HCT116 (cell line): ENCODE measurements around the gene ATPAF1. TPM values are rescaled to one million over a fixed set of nuclear protein-coding genes. Genes with fewer than 3 reads are reported as not detected.

Experiments used
- ATAC-seq: fragments of 200-7000 bp; cut with Tn5 transposase; 2 replicates; pipeline ENCODE4 v1.9.1; 2020; ENCODE audit warnings: mild to moderate bottlenecking, moderate library complexity
- BruUV-seq: library from RNA; stranded (reverse); fragments of 400-500 nt; replicated peaks from 2 replicates; lab custom pipeline; 2021; lab: Mats Ljungman, UMichigan
- CTCF ChIA-PET: fragments of 300-600 bp; sonication (Branson Sonifier 250); formaldehyde crosslinking; loops from one replicate; lab custom pipeline; 2021; ENCODE audit warnings: antibody characterized with exemption; lab: Charles Lee
- POLR2A ChIA-PET: fragments of 300-600, 350-600 bp; sonication (Branson Sonifier 250); formaldehyde crosslinking; loops from one replicate; lab custom pipeline; 2021; ENCODE audit warnings: antibody characterized with exemption; lab: Charles Lee
- RAD21 ChIA-PET, 2 experiments: fragments of 300-600 bp; sonication (Branson Sonifier 250); formaldehyde crosslinking; loops; one replicate each; lab custom pipeline; 2023; ENCODE audit warnings: low total read pairs in 2 of 2; ENCODE audit not compliant: uncharacterized antibody in 2 of 2, unreplicated experiment in 2 of 2, low non-redundant PET in 1 of 2; lab: Charles Lee
- DNase-seq: peaks from one replicate; pipeline ENCODE4 v3.0.0-alpha.2; 2010; ENCODE audit warnings: low read depth, low spot score
- H2AFZ ChIP-seq: fragments of 200-600 bp; shearing (Covaris generic), sonication (generic); 2 replicates; pipeline ENCODE4 v1.6.1; 2017; ENCODE audit warnings: low read depth, mixed run types, mixed read lengths, antibody characterized with exemption, low read length; ENCODE audit not compliant: poor library complexity, severe bottlenecking
- H3K27ac ChIP-seq: 2 replicates; pipeline ENCODE4 v1.5.1; 2012; ENCODE audit warnings: low read depth, low read length
- H3K27me3 ChIP-seq: fragments of 200-600 bp; sonication (generic); 2 replicates; pipeline ENCODE4 v1.6.1; 2016; ENCODE audit warnings: mixed run types, low read length, mixed read lengths; ENCODE audit not compliant: insufficient read depth
- H3K36me3 ChIP-seq, 2 experiments: fragments of 200-500 bp in 1 of 2; fragments of 200-600 bp in 1 of 2; sonication (Bioruptor generic) in 1 of 2; sonication (generic) in 1 of 2; 2 replicates each; pipeline versions ENCODE4 v1.5.1 to v1.6.1; 2014 to 2016; ENCODE audit warnings: low read length in 2 of 2, inconsistent platforms in 1 of 2, mixed read lengths in 1 of 2, mixed run types in 1 of 2; ENCODE audit not compliant: insufficient read depth in 2 of 2, control insufficient read depth in 1 of 2
- H3K4me1 ChIP-seq, 2 experiments: fragments of 200-600 bp in 1 of 2; sonication (generic) in 1 of 2; 2 replicates each; pipeline versions ENCODE4 v1.5.1 to v1.6.1; 2012 to 2017; ENCODE audit warnings: low read length in 2 of 2, inconsistent platforms in 1 of 2, mild to moderate bottlenecking in 1 of 2, mixed read lengths in 1 of 2, mixed run types in 1 of 2, moderate library complexity in 1 of 2; ENCODE audit not compliant: insufficient read depth in 2 of 2, control insufficient read depth in 1 of 2
- H3K4me2 ChIP-seq: fragments of 200-600 bp; sonication (generic); 2 replicates; pipeline ENCODE4 v1.6.1; 2017; ENCODE audit warnings: mixed run types, low read length, mixed read lengths
- H3K4me3 ChIP-seq, 2 experiments: fragments of 200-600 bp in 1 of 2; sonication (generic) in 1 of 2; replicated peaks in 1 of 2; 2 replicates each; pipeline ENCODE4 v1.5.1; 2011 to 2016; ENCODE audit warnings: low read length in 2 of 2, control low read depth in 1 of 2, low read depth in 1 of 2, mild to moderate bottlenecking in 1 of 2, mixed read lengths in 1 of 2, mixed run types in 1 of 2
- H3K79me2 ChIP-seq: fragments of 200-600 bp; sonication (generic); 2 replicates; pipeline ENCODE4 v1.6.1; 2017; ENCODE audit warnings: mild to moderate bottlenecking, mixed run types, low read length, moderate library complexity, mixed read lengths; ENCODE audit not compliant: insufficient read depth
- H3K9ac ChIP-seq: fragments of 200-600 bp; sonication (generic); 2 replicates; pipeline ENCODE4 v1.6.1; 2016; ENCODE audit warnings: low read length, mixed read lengths
- H3K9me2 ChIP-seq: fragments of 200-600 bp; sonication (generic), shearing (Covaris generic); 2 replicates; pipeline ENCODE4 v1.6.1; 2017; ENCODE audit warnings: mixed run types, mild to moderate bottlenecking, moderate library complexity; ENCODE audit not compliant: insufficient read depth
- H3K9me3 ChIP-seq, 2 experiments: fragments of 200-500 bp in 1 of 2; fragments of 200-600 bp in 1 of 2; sonication (Bioruptor generic) in 1 of 2; sonication (generic) in 1 of 2; 2 replicates each; pipeline ENCODE4 v1.6.1; 2014 to 2017; ENCODE audit warnings: low read length in 2 of 2, mixed read lengths in 2 of 2, inconsistent platforms in 1 of 2, low read depth in 1 of 2, mild to moderate bottlenecking in 1 of 2, mixed run types in 1 of 2, moderate library complexity in 1 of 2; ENCODE audit not compliant: control insufficient read depth in 1 of 2, insufficient read depth in 1 of 2
- H4K20me1 ChIP-seq: fragments of 200-600 bp; sonication (generic), shearing (Covaris generic); 2 replicates; pipeline ENCODE4 v1.6.1; 2017; ENCODE audit warnings: mixed run types, mild to moderate bottlenecking, moderate library complexity; ENCODE audit not compliant: insufficient read depth
- CBX3 ChIP-seq: IDR thresholded peaks from 2 replicates; pipeline ENCODE4 v1.6.1; 2012; ENCODE audit warnings: low read depth
- EGR1 ChIP-seq: IDR thresholded peaks from 2 replicates; pipeline ENCODE4 v1.6.1; 2012; ENCODE audit warnings: low read depth
- ELF1 ChIP-seq: IDR thresholded peaks from 2 replicates; pipeline ENCODE4 v1.6.1; 2012; ENCODE audit warnings: low read depth, borderline replicate concordance
- EZH2 ChIP-seq: fragments of 200-600 bp; sonication (generic); IDR thresholded peaks from 2 replicates; pipeline ENCODE4 v1.6.1; 2017; ENCODE audit warnings: antibody characterized with exemption, mixed run types
- EZH2phosphoT487 ChIP-seq: fragments of 200-600 bp; IDR thresholded peaks from 2 replicates; pipeline ENCODE4 v1.6.1; 2018; ENCODE audit warnings: antibody characterized with exemption, borderline replicate concordance
- POLR2A ChIP-seq: IDR thresholded peaks from 2 replicates; pipeline ENCODE4 v1.7.0; 2011; ENCODE audit warnings: borderline replicate concordance; ENCODE audit not compliant: insufficient read depth, insufficient read length; ENCODE audit errors: extremely low read depth
- RAD21 ChIP-seq: IDR thresholded peaks from 2 replicates; pipeline ENCODE4 v1.6.1; 2012; ENCODE audit warnings: low read depth, mild to moderate bottlenecking
- SIN3A ChIP-seq: IDR thresholded peaks from 2 replicates; pipeline ENCODE4 v1.6.1; 2012; ENCODE audit warnings: low read depth
- YY1 ChIP-seq: IDR thresholded peaks from 2 replicates; pipeline ENCODE4 v1.6.1; 2011; ENCODE audit warnings: low read length, low read depth, moderate library complexity, mild to moderate bottlenecking; ENCODE audit not compliant: insufficient replicate concordance; ENCODE audit errors: extremely low read depth
- ZBTB33 ChIP-seq: IDR thresholded peaks from 2 replicates; pipeline ENCODE4 v1.6.1; 2011; ENCODE audit warnings: mild to moderate bottlenecking, low read length, moderate library complexity; ENCODE audit not compliant: insufficient replicate concordance; ENCODE audit errors: extremely low read depth
- ZNF274 ChIP-seq: fragments of 200-500 bp; sonication (Bioruptor generic); IDR thresholded peaks from 2 replicates; pipeline ENCODE4 v1.6.1; 2014; ENCODE audit warnings: mild to moderate bottlenecking, low read depth, low read length, inconsistent platforms
- intact Hi-C: fragments of 100-400 bp; cut with micrococcal nuclease; formaldehyde crosslinking; loops from 2 replicates; pipeline ENCODE4 v1.10.0; 2022
- total RNA-seq: library from RNA; stranded (reverse); gene quantifications from one replicate; pipeline ENCODE4 v1.2.1, GENCODE V29; 2021; ENCODE audit not compliant: unreplicated experiment
- TF ChIP-seq, protein P1 (sequence below): IDR thresholded peaks from 2 replicates; pipeline ENCODE4 v1.6.1; 2012
- TF ChIP-seq, protein P2 (sequence below), 3 experiments: fragments of 200-600 bp in 1 of 3; sonication (generic) in 1 of 3; IDR thresholded peaks in 2 of 3; conservative IDR thresholded peaks in 1 of 3; 2 replicates each; pipeline ENCODE4 v1.5.1; 2012 to 2017; ENCODE audit warnings: low read depth in 2 of 3, low read length in 2 of 3, antibody characterized with exemption in 1 of 3, borderline replicate concordance in 1 of 3, control low read depth in 1 of 3, mild to moderate bottlenecking in 1 of 3, mixed read lengths in 1 of 3, mixed run types in 1 of 3, moderate library complexity in 1 of 3; ENCODE audit not compliant: insufficient read depth in 1 of 3

Gene ATPAF1
- total RNA-seq, 1 experiment from 2014 or later, result 35.5 TPM

GRCh38 chr1:46684670-46685069 is 16.5 kb upstream of the ATPAF1 start:
- Histone ChIP-seq H3K9me3 (no peaks in the 10 kb centered on the region), H3K9ac (no peak overlapping the region), H3K79me2 (no peaks in the 10 kb centered on the region), H2AFZ (no peak overlapping the region), H4K20me1 (no peaks in the 10 kb centered on the region), H3K4me2 (no peak overlapping the region), H3K27me3 (no peaks in the 10 kb centered on the region), H3K9me2 (no peaks in the 10 kb centered on the region), H3K4me3 (no peak overlapping the region), H3K4me1 (peaks cover 0 to 9% of the 10 kb centered on the region in 2 experiments; a peak in 1 of 4 replicates), H3K36me3 (peaks cover 42 to 55% of the 10 kb centered on the region in 2 experiments; a peak in 3 of 4 replicates), H3K27ac (no peak overlapping the region)
- POLR2A ChIA-PET, result no interaction called here
- no peak for DNase-seq
- no peak for ATAC-seq
- BruUV-seq, result no TSS peak
- RAD21 ChIA-PET, result no interaction called here
- no peak for TF ChIP-seq ZBTB33
- no peak for TF ChIP-seq EZH2phosphoT487
- no peak for TF ChIP-seq YY1
- TF ChIP-seq ELF1, result no peak
- TF ChIP-seq, protein P1, sequence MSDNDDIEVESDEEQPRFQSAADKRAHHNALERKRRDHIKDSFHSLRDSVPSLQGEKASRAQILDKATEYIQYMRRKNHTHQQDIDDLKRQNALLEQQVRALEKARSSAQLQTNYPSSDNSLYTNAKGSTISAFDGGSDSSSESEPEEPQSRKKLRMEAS, result no peak
- TF ChIP-seq, protein P2, sequence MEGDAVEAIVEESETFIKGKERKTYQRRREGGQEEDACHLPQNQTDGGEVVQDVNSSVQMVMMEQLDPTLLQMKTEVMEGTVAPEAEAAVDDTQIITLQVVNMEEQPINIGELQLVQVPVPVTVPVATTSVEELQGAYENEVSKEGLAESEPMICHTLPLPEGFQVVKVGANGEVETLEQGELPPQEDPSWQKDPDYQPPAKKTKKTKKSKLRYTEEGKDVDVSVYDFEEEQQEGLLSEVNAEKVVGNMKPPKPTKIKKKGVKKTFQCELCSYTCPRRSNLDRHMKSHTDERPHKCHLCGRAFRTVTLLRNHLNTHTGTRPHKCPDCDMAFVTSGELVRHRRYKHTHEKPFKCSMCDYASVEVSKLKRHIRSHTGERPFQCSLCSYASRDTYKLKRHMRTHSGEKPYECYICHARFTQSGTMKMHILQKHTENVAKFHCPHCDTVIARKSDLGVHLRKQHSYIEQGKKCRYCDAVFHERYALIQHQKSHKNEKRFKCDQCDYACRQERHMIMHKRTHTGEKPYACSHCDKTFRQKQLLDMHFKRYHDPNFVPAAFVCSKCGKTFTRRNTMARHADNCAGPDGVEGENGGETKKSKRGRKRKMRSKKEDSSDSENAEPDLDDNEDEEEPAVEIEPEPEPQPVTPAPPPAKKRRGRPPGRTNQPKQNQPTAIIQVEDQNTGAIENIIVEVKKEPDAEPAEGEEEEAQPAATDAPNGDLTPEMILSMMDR (IDR thresholded peaks at IDR 0.05 in 2 of 3, conservative IDR thresholded peaks at IDR 0.05 in 1 of 3; ENCODE audit: borderline replicate concordance in 1 of 3, insufficient read depth in 1 of 3, low read depth in 2 of 3, low read length in 2 of 3), result no peak
- no peak for TF ChIP-seq ZNF274
- no peak for TF ChIP-seq POLR2A
- TF ChIP-seq RAD21, result no peak
- TF ChIP-seq EZH2, result no peak
- no peak for TF ChIP-seq SIN3A
- TF ChIP-seq EGR1, result no peak
- TF ChIP-seq CBX3, result no peak
- CTCF ChIA-PET, result no interaction called here
- intact Hi-C loops, result no loop called here
